Measurements from ENCODE around the gene MGA. TPM values are rescaled to one million over a fixed set of nuclear protein-coding genes. Genes with fewer than 3 reads are reported as not detected.
"Not testable (repeated sequence)": the region's sequence is repeated elsewhere in the genome, so short reads cannot be mapped to it uniquely, and the experiment has no call there.

The MGA gene
- polyA plus RNA-seq, 1 donor: 21.7 TPM

DNA sequence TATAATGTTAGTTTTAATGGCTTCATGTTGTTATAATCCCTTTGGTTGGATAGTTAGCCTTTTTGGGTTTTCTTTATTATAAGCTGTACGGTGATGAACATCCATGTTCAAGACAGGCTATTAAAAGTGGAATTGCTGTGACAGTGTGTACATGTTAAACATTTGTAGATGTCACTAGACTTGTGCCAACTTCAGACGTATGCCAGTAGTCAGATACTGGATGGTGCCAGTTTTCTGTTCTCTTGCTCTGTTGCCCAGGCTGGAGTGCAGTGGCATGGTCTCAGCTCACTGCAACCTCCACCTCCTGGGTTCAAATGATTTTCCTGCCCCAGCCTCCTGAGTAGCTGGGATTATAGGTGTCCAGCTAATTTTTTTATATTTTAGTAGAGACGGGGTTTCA, 54.1 kb downstream of the MGA start:
- no peak for DNase-seq (ENCODE audit: low read depth)

DNA sequence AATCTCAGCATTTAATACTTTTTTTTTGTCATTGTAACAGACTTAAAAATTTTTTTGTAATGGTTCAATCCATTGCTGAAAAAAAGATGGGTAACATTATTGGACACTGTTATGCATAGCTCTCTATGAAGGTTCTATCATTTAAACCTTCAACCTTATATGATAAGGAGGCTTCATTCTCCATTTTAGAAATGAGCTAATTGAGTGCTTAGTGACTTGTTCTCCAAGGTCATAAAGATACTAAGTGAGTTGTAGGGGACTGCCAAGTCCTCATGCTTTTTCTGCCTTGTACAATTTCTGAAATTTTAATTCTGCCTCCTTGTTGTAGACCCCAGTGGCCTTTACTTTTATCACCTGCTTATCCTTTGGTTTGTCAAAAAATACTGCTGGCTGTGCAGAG, 56.7 kb downstream of the MGA start:
- no peak for DNase-seq (ENCODE audit: low read depth)

DNA sequence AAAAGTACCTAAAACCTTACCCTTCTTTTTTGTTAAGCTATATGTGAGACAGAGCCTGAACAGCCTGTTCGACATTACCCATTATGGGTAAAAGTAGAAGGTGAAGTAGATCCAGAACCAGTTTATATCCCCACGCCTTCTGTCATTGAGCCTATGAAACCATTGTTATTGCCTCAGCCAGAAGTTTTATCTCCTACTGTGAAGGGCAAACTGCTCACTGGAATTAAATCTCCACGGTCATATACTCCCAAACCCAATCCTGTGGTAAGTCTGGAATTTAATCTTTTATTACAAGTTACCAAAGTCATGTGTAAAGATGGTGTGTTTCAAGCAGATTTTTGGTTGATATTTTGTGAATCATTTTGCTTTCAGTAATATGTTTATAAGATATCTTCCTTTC, 66.9 kb downstream of the MGA start:
- no peak for DNase-seq (ENCODE audit: low read depth)

DNA sequence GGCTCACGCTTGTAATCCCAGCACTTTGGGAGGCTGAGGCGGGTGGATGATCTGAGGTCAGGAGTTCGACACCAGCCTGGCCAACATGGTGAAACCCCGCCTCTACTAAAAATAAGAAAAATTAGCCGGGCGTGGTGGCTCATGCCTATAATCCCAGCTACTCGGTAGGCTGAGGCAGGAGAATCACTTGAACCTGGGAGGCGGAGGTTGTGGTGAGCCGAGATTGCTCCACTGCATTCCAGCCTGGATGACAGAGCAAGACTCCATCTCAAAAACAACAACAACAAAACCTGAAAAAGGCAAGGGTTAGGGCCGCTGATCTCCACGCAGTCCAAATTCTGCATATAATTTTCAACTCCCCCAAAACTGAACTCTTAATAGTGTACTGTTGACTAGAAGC, 67.9 kb downstream of the MGA start:
- DNase-seq (ENCODE audit: low read depth): not testable (repeated sequence)

GRCh38 chr15:41730543-41730942, 70.3 kb downstream of the MGA start:
- DNase-seq (ENCODE audit: low read depth): no peak

DNA sequence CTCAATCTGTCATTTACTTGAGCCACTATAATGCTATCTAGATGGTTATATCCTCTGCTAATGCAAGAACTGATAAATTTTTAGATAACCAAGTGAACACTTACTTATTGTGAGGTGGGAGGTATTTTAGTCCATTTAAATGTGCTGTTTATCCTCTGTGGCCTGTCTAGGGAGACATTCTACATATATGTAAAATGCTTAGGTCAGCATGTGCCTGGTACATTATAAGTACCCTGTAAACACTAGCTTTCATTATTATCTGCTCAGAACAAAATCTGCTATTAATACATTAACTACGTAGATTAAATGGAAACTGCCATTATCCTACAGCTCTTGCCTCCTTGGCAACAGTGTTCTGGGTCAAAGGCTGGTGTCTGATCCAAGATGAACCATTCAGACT, 72.3 kb downstream of the MGA start:
- DNase-seq (ENCODE audit: low read depth): no peak

DNA sequence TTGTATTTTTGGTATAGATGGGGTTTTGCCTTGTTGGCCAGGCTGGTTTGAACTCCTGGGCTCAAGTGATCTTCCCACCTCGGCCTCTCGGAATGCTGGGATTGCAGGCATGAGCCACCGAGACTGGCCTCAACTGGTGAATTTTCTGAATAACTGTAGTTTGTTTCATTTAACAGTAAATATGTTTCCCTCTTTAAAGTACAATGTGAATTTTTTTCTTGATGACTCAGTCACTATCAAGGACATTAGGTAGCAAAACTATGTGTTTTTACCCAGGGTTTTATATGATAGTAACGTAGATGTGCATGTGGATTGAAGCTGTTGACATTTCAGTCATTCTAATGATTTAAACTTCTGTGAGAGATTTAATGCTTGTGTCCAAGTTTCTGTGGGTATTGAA, 73.9 kb downstream of the MGA start:
- no peak for DNase-seq (ENCODE audit: low read depth)

DNA sequence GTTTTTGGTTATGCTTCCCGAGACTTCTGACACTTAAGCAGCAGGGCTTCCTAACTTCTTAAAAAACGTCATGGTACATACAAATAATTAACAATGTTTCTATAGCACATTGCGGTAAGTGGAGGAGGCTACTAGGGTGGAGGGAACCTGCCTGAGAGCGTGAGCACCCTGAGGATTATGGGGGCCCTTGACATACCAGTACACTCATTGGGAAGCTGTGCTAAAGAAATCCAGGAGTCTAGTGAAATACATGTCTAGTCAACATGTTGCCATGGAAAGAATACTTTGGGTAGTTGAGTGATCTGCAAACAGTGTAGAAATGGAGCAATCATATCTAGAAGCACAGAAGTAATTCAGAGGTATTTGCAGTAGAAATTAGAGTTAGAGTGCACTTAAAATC, 74.8 kb downstream of the MGA start:
- DNase-seq (ENCODE audit: low read depth): no peak

GRCh38 chr15:41735492-41735891, 75.3 kb downstream of the MGA start:
- not testable (repeated sequence) for DNase-seq (ENCODE audit: low read depth)

DNA sequence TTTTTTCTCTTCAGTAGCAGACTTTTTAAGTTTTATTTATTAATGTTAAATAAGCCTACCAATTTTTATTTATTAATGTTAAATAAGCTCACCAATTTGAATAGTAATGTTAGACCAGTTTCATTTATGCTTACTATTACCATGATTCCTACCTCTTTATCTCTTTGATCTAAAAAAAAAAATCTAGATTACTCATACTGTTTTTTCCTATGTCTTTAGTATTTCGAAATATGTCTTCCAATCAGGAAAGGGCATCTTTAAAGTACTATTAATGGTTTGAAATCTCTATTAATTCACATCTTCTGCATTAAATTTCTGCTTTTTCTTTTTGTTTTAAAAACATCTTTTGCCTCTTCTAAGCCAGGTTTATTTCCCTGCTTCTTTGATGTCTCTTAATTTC, 86.6 kb downstream of the MGA start:
- no peak for DNase-seq (ENCODE audit: low read depth)

DNA sequence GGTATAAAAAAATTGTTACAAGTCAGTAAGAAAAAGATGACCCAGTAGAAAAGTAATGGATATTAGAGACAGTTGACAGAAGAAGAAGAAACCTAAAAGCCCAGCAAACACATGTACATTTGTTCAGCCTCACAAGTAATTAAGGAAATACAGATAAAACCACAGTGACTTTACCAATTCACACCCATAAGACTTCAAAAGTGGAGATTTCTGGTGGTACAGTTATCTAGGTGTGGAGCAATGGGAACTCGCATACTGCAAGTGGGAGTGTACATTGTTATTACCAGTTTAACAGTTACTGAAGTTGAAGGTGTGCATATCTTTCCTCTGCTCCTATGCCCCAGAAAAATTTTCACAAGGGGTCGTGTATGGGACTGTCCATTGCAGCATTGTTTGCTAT, 96.0 kb downstream of the MGA start:
- no peak for DNase-seq (ENCODE audit: low read depth)

GRCh38 chr15:41772720-41773331, 112.6 kb downstream of the MGA start:
- DNase-seq (ENCODE audit: low read depth): no peak

- DNase-seq (ENCODE audit: low read depth): no peak
Measured at GRCh38 chr15:41773332-41773728, 113.1 kb downstream of the MGA start.

- DNase-seq (ENCODE audit: low read depth): no peak
Measured at GRCh38 chr15:41773729-41774061, 113.5 kb downstream of the MGA start.

DNA sequence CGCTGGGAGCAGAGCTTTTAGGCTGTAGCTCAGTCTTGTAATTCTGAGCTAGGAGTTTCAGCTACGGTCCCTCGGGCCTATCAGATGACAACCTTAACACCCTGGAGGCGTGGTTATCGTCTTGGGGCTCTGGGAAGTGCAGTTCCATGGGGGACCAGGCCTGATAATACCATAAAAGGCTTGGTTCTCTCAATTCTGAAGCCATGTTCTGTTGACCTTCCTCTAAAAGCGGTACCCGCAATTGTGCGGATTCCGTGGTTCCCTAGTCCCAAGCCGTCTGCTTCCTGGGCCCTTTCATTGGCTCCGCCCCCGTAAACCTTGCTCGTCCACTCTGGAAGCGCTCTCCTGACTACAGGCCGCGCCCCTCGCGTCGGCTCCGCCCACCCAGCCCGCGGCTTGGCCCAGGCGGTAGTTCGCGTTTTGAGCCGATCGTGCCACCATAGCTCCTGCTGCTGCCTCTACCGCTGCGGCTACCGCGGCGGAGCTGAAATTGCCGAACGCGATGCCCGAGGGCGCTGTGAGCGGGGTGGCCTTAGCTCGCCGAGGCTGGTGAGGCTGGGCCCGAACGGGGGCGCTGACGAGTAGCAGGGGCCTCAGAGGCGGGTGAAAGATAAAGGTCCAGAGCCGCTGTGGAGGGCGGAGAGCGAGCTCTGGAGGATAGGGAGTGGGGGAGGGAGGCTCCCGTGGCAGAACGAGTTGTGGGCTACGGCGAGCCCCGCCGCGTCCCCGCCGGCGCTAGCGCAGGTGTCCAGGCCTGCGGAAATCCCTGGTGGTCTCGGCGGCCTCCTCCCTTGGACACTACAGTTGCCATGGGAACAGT, 114.1 kb downstream of the MGA start, which contains the start of gene MAPKBP1:
Gene MAPKBP1, plus strand, starts transcription at position 423 of the 820 bp plus-strand sequence. CDS start 792 bp downstream, outside the sequence.
- DNase-seq (ENCODE audit: low read depth): peak; percentile 91

DNA sequence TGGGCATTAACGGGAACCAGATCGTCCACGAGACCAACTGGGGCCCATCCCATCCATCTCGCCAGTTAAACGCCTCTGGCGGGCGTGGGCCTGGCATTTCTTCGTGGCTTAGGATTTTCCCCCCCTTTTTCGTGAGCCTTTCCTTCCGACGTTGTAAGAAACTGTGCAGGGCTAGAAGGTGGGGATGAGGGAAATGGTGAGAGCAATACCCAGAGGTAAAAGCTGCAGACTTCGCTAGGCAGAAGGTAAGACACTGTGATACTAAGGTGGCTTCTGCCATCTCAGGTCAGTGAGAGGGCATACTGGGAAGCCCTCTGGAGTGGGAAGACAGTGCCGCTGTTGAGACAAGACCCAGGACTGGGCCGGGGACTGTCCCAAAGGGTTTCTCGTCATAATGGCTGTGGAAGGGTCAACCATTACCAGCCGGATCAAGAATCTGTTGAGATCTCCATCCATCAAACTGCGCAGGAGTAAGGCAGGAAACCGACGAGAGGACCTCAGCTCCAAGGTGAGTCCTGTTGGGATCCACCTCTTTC, 114.7 kb downstream of the MGA start:
- DNase-seq (ENCODE audit: low read depth): no peak

- no peak for DNase-seq (ENCODE audit: low read depth)
Measured at GRCh38 chr15:41775651-41776050, 115.4 kb downstream of the MGA start.

GRCh38 chr15:41777421-41777973, 117.3 kb downstream of the MGA start:
- no peak for DNase-seq (ENCODE audit: low read depth)

DNA sequence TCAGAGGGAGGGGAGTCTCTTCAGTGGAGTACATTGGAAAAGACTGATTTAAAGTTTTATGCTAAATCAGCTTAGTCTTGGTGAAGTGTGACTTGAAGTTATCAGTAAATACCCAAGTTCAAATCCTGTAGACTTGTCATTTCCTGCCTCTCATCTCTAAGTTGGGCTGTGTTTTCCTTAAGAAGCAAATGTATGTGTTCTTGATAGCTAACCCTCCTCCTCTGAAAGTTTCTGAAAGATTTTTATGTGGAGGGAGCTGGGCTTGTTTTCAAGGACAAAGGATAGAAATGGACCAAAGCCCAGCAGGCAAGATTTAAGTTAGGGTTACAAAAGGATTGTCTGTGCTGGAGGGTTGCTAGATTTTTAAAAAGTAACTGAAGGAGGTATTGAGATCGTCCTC, 118.3 kb downstream of the MGA start:
- DNase-seq (ENCODE audit: low read depth): no peak

- no peak for DNase-seq (ENCODE audit: low read depth)
Measured at GRCh38 chr15:41779662-41780157, 119.5 kb downstream of the MGA start.

DNA sequence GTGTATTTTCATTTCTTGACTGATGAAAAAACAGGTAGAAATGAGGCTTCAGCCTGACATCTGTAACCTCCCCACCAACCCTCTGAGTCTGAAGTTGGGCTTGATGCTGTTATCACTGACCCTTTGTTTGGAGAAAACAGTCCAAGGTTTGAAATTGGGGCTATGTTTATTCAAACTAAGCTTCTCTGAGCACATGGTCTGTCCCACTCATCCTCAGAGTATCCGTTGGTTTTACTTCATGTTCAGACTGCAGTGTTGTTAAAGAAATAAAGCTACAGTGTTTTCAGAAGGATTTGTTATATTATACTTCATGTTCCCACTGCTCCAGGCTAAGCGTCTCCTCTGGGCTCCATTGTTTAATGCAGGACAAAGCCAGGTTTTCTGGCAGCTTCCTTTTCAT, 120.1 kb downstream of the MGA start:
- DNase-seq (ENCODE audit: low read depth): no peak

- DNase-seq (ENCODE audit: low read depth): no peak
Measured at GRCh38 chr15:41780727-41781126, 120.5 kb downstream of the MGA start.
